ENCODE data around the gene NDUFB3.

GRCh38 chr2:201114350-201114749, 42.5 kb downstream of the NDUFB3 start:
- TF ChIP-seq EZH2 (IDR thresholded peaks at IDR 0.05) (no peak), POLR2AphosphoS5 (IDR thresholded peaks at IDR 0.05; ENCODE audit: borderline replicate concordance, low read depth, low read length) (no peak)
